K562 (cell line): ENCODE results near the gene ZNF407. TPM values are rescaled to one million over a fixed set of nuclear protein-coding genes. Genes with fewer than 3 reads are reported as not detected.

Experiments used
- ATAC-seq: fragments of 200-7000 bp; cut with Tn5 transposase; 3 replicates; pipeline ENCODE4 v1.9.1; 2020; ENCODE audit warnings: moderate library complexity
- BruUV-seq: library from RNA; stranded (reverse); fragments of 400-500 nt; replicated peaks from 2 replicates; lab custom pipeline; 2021; lab: Mats Ljungman, UMichigan
- CTCF ChIA-PET: fragments of 300-600 bp; formaldehyde crosslinking; extraction: SDS; loops from one replicate; lab custom pipeline; 2021; ENCODE audit warnings: low intra/inter-chr PET ratio; lab: Yijun Ruan, JAX
- POLR2A ChIA-PET: fragments of 300-600, 350-650 bp; sonication (Branson Sonifier 250); formaldehyde crosslinking; extraction: SDS; loops from one replicate; lab custom pipeline; 2021; ENCODE audit warnings: antibody characterized with exemption, inconsistent platforms; lab: Yijun Ruan, JAX
- DNase-seq, 4 experiments: peaks; one replicate each; pipeline versions ENCODE4 v3.0.0 to v3.0.0-alpha.2; 2011 to 2018; ENCODE audit warnings: low spot score in 3 of 4, mixed read lengths in 3 of 4; ENCODE audit errors: extremely low read depth in 1 of 4
- FAIRE-seq: peaks from 2 replicates; lab custom pipeline; 2011; peaks lifted over from hg19 to GRCh38; lab: Jason Lieb, UNC
- H2AFZ ChIP-seq: 2 replicates; pipeline ENCODE4 v1.6.0; 2011; ENCODE audit warnings: low read depth, low read length, control low read depth, inconsistent platforms
- H3K27ac ChIP-seq: fragments of 200-600 bp; 3 replicates; pipeline ENCODE4 v1.8.0; 2011; ENCODE audit warnings: low read depth, mild to moderate bottlenecking, control low read depth, inconsistent platforms, low read length, moderate library complexity, mixed read lengths; ENCODE audit errors: extremely low read depth
- H3K27me3 ChIP-seq, 2 experiments: fragments of 300-600 bp in 1 of 2; 2 replicates in 1 of 2; 3 replicates in 1 of 2; pipeline versions ENCODE4 v1.6.0 to v1.8.0; 2011; ENCODE audit warnings: inconsistent platforms in 2 of 2, low read length in 2 of 2, mild to moderate bottlenecking in 1 of 2, mixed read lengths in 1 of 2, moderate library complexity in 1 of 2; ENCODE audit not compliant: control insufficient read depth in 2 of 2, insufficient read depth in 2 of 2
- H3K36me3 ChIP-seq: fragments of 300-600 bp; 3 replicates; pipeline ENCODE4 v1.8.0; 2011; ENCODE audit warnings: mild to moderate bottlenecking, low read length, inconsistent platforms; ENCODE audit not compliant: control insufficient read depth, insufficient read depth
- H3K4me1 ChIP-seq, 2 experiments: fragments of 200-600 bp in 1 of 2; replicated peaks in 1 of 2; 2 replicates in 1 of 2; 3 replicates in 1 of 2; pipeline versions ENCODE4 v1.5.1 to v1.8.0; 2011; ENCODE audit warnings: inconsistent platforms in 2 of 2, low read length in 2 of 2, mild to moderate bottlenecking in 1 of 2, mixed read lengths in 1 of 2, moderate library complexity in 1 of 2; ENCODE audit not compliant: control insufficient read depth in 2 of 2, insufficient read depth in 2 of 2
- H3K4me2 ChIP-seq: 2 replicates; pipeline ENCODE4 v1.6.1; 2011; ENCODE audit warnings: low read length, control low read depth, inconsistent platforms, mixed read lengths; ENCODE audit not compliant: insufficient read depth
- H3K4me3 ChIP-seq: fragments of 200-600 bp; sonication (generic), shearing (Covaris generic); 2 replicates; pipeline ENCODE4 v1.5.1; 2016; ENCODE audit warnings: control low read depth, inconsistent platforms
- H3K79me2 ChIP-seq: fragments of 200-600 bp; 3 replicates; pipeline ENCODE4 v1.8.0; 2011; ENCODE audit warnings: low read length, inconsistent platforms; ENCODE audit not compliant: control insufficient read depth, insufficient read depth
- H3K9ac ChIP-seq, 2 experiments: 2 replicates each; pipeline versions ENCODE4 v1.6.0 to v1.6.1; 2011; ENCODE audit warnings: low read depth in 2 of 2, low read length in 2 of 2, control low read depth in 1 of 2, inconsistent platforms in 1 of 2, mild to moderate bottlenecking in 1 of 2, mixed read lengths in 1 of 2; ENCODE audit not compliant: insufficient read depth in 1 of 2
- H3K9me1 ChIP-seq: one replicate; pipeline ENCODE4 v1.6.0; 2011; ENCODE audit warnings: inconsistent platforms, mild to moderate bottlenecking, low read length, moderate library complexity; ENCODE audit not compliant: control insufficient read depth, insufficient read depth
- H3K9me3 ChIP-seq: replicated peaks from 2 replicates; pipeline ENCODE4 v1.5.1; 2011; ENCODE audit warnings: low read depth, low read length, inconsistent platforms; ENCODE audit not compliant: control insufficient read depth, insufficient read depth
- H4K20me1 ChIP-seq: replicated peaks from 2 replicates; pipeline ENCODE4 v1.6.1; 2011; ENCODE audit warnings: low read length, inconsistent platforms, mixed read lengths; ENCODE audit not compliant: control insufficient read depth, insufficient read depth
- BRF1 ChIP-seq: IDR thresholded peaks from 3 replicates; pipeline ENCODE4 v1.6.1; 2011; ENCODE audit warnings: borderline replicate concordance, mild to moderate bottlenecking; ENCODE audit not compliant: insufficient read length; ENCODE audit errors: extremely low read depth
- PATZ1 ChIP-seq: fragments of 250-450 bp; sonication (Bioruptor Pico); IDR thresholded peaks from 2 replicates; pipeline ENCODE4 v1.5.0; 2020; ENCODE audit warnings: mild to moderate bottlenecking, borderline replicate concordance
- SMAD4 ChIP-seq: fragments of 250-450 bp; sonication (Bioruptor Pico); conservative IDR thresholded peaks from 2 replicates; pipeline ENCODE4 v1.8.0; 2021; ENCODE audit warnings: inconsistent platforms, mild to moderate bottlenecking, moderate library complexity
- TAL1 ChIP-seq: fragments of 450-650 bp; IDR thresholded peaks from 2 replicates; pipeline ENCODE4 v1.6.1; 2016; ENCODE audit warnings: mild to moderate bottlenecking
- ZNF589 ChIP-seq: fragments of 200-800 bp; sonication (Bioruptor generic); IDR thresholded peaks from 2 replicates; pipeline ENCODE4 v1.6.1; 2016; ENCODE audit warnings: low read depth, missing genetic modification characterization, missing compliant biosample characterization
- WGBS: fragments of 100-300 bp; shearing (Covaris generic); methylation state at CpG from one replicate; pipeline ENCODE4 v1.1.6; 2016; ENCODE audit warnings: low coverage, mixed read lengths; ENCODE audit not compliant: insufficient coverage; ENCODE audit errors: missing lambda C conversion rate; 5-methylcytosine and 5-hydroxymethylcytosine counted together
- in situ Hi-C: fragments of 300-500 bp; cut with MboI; formaldehyde crosslinking; loops from 4 replicates; pipeline ENCODE4 v1.15.0; 2018; ENCODE audit warnings: inconsistent platforms, mixed read lengths
- intact Hi-C: fragments of 100-400 bp; cut with micrococcal nuclease; formaldehyde crosslinking; loops from 2 replicates; pipeline ENCODE4 v1.14.2; 2022
- polyA plus RNA-seq, 8 experiments: library from polyadenylated mRNA; depleted of rRNA in 4 of 8; stranded (reverse) in 5 of 8; unstranded in 3 of 8; fragments of >200 nt; fragmentation: Nextera tagmentation in 2 of 8; fragmentation: Illumina TruSeq in 1 of 8; extraction: Ambion mirVana in 2 of 8; extraction: Trizol in 1 of 8; gene quantifications; 2 replicates each; pipeline versions ENCODE4 v1.2.1 to v1.2.3, GENCODE V29; 2011 to 2014; ENCODE audit warnings: inconsistent platforms in 1 of 8, missing spikeins in 1 of 8
- total RNA-seq, 7 experiments: library from RNA; depleted of rRNA in 6 of 7; stranded (reverse); fragments of >200 nt in 6 of 7; fragmentation: Illumina TruSeq in 2 of 7; extraction: Trizol in 2 of 7; gene quantifications; 2 replicates each; pipeline versions ENCODE4 v1.2.1 to v1.2.3, GENCODE V29; 2011 to 2021; ENCODE audit warnings: low replicate concordance in 1 of 7
- TF ChIP-seq, protein P1 (sequence below), 2 experiments: fragments of 200-800 bp in 1 of 2; sonication (Bioruptor generic) in 1 of 2; sonication (generic) in 1 of 2; formaldehyde crosslinking in 1 of 2; IDR thresholded peaks in 1 of 2; conservative IDR thresholded peaks in 1 of 2; 2 replicates each; pipeline versions ENCODE4 v1.5.0 to v1.6.1; 2016 to 2020; ENCODE audit warnings: missing compliant biosample characterization in 1 of 2, missing genetic modification characterization in 1 of 2, missing genetic modification reagents in 1 of 2
- TF ChIP-seq, protein P2 (sequence below): fragments of 250-450 bp; sonication (Bioruptor Pico); IDR thresholded peaks from 2 replicates; pipeline ENCODE4 v1.5.1; 2021; ENCODE audit warnings: mild to moderate bottlenecking
- TF ChIP-seq, protein P3 (sequence below): sonication (generic); formaldehyde crosslinking; IDR thresholded peaks from 2 replicates; pipeline ENCODE4 v1.8.1; 2023; ENCODE audit warnings: missing genetic modification reagents, mild to moderate bottlenecking, borderline replicate concordance
- TF ChIP-seq, protein P4 (sequence below): sonication (generic); formaldehyde crosslinking; IDR thresholded peaks from 2 replicates; pipeline ENCODE4 v1.8.0; 2023; ENCODE audit warnings: mild to moderate bottlenecking, missing genetic modification reagents

The ZNF407 gene
- total and polyA plus RNA-seq, 9 of the 15 experiments (the other 6 are each of a cell fraction or from before 2014, with no cell fraction given) = 0.21 to 5.4 (median 2.3) TPM

DNA sequence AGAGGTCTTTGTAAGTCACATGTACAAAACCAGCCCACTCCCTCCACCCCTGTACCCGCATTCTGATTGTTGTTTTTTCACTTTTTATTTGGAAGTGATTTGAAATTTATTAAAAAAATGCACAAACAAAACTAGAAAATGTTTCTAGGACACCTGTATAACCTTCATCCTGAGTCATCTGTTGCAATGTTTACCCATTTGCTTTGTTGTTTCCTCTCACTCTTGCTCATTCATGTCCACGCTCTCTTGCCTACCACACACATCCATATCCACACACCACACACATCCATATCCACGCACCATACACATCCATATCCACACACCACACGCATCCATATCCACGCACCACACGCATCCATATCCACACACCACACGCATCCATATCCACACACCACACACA lies 18.8 kb downstream of the ZNF407 start:
- intact Hi-C loops (no loop called here), in situ Hi-C loops (no loop called here)
- H3K4me3 ChIP-seq = no peak overlapping the region
- no peak overlapping the region for H3K4me2 ChIP-seq
- H3K4me1 ChIP-seq = no peaks in the 10 kb centered on the region
- H3K27me3 ChIP-seq = no peaks in the 10 kb centered on the region
- no peak for FAIRE-seq
- BruUV-seq = no TSS peak
- H3K9me3 ChIP-seq = no peaks in the 10 kb centered on the region
- no peaks in the 10 kb centered on the region for H4K20me1 ChIP-seq
- POLR2A ChIA-PET = no interaction called here
- no peak overlapping the region for H3K9ac ChIP-seq
- no peaks in the 10 kb centered on the region; the same call in 2 of the 3 replicates for H3K79me2 ChIP-seq
- no peak overlapping the region for H2AFZ ChIP-seq
- no peak for ATAC-seq
- 25% methylated on average over 5 of the region's 7 CpGs for WGBS
- no peak overlapping the region for H3K27ac ChIP-seq
- H3K9me1 ChIP-seq = peaks cover 2% of the 10 kb centered on the region
- no peak for DNase-seq
- no peaks in the 10 kb centered on the region for H3K36me3 ChIP-seq
- CTCF ChIA-PET = no interaction called here
- TF ChIP-seq BRF1 = no peak
- TF ChIP-seq SMAD4 (CRISPR knock-in tag) = no peak
- TF ChIP-seq, protein P1, sequence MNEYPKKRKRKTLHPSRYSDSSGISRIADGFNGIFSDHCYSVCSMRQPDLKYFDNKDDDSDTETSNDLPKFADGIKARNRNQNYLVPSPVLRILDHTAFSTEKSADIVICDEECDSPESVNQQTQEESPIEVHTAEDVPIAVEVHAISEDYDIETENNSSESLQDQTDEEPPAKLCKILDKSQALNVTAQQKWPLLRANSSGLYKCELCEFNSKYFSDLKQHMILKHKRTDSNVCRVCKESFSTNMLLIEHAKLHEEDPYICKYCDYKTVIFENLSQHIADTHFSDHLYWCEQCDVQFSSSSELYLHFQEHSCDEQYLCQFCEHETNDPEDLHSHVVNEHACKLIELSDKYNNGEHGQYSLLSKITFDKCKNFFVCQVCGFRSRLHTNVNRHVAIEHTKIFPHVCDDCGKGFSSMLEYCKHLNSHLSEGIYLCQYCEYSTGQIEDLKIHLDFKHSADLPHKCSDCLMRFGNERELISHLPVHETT (CRISPR knock-in tag; conservative IDR thresholded peaks at IDR 0.05 in 1 of 2, IDR thresholded peaks at IDR 0.05 in 1 of 2) = no peak
- TF ChIP-seq, protein P2, sequence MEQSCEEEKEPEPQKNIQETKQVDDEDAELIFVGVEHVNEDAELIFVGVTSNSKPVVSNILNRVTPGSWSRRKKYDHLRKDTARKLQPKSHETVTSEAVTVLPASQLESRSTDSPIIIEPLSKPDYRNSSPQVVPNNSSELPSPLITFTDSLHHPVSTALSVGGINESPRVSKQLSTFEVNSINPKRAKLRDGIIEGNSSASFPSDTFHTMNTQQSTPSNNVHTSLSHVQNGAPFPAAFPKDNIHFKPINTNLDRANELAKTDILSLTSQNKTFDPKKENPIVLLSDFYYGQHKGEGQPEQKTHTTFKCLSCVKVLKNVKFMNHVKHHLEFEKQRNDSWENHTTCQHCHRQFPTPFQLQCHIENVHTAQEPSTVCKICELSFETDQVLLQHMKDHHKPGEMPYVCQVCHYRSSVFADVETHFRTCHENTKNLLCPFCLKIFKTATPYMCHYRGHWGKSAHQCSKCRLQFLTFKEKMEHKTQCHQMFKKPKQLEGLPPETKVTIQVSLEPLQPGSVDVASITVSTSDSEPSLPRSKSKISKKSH (CRISPR knock-in tag) = no peak
- TF ChIP-seq, protein P3, sequence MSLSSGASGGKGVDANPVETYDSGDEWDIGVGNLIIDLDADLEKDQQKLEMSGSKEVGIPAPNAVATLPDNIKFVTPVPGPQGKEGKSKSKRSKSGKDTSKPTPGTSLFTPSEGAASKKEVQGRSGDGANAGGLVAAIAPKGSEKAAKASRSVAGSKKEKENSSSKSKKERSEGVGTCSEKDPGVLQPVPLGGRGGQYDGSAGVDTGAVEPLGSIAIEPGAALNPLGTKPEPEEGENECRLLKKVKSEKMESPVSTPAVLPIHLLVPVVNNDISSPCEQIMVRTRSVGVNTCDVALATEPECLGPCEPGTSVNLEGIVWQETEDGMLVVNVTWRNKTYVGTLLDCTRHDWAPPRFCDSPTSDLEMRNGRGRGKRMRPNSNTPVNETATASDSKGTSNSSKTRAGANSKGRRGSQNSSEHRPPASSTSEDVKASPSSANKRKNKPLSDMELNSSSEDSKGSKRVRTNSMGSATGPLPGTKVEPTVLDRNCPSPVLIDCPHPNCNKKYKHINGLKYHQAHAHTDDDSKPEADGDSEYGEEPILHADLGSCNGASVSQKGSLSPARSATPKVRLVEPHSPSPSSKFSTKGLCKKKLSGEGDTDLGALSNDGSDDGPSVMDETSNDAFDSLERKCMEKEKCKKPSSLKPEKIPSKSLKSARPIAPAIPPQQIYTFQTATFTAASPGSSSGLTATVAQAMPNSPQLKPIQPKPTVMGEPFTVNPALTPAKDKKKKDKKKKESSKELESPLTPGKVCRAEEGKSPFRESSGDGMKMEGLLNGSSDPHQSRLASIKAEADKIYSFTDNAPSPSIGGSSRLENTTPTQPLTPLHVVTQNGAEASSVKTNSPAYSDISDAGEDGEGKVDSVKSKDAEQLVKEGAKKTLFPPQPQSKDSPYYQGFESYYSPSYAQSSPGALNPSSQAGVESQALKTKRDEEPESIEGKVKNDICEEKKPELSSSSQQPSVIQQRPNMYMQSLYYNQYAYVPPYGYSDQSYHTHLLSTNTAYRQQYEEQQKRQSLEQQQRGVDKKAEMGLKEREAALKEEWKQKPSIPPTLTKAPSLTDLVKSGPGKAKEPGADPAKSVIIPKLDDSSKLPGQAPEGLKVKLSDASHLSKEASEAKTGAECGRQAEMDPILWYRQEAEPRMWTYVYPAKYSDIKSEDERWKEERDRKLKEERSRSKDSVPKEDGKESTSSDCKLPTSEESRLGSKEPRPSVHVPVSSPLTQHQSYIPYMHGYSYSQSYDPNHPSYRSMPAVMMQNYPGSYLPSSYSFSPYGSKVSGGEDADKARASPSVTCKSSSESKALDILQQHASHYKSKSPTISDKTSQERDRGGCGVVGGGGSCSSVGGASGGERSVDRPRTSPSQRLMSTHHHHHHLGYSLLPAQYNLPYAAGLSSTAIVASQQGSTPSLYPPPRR (CRISPR knock-in tag) = no peak
- TF ChIP-seq TAL1 = no peak
- TF ChIP-seq, protein P4, sequence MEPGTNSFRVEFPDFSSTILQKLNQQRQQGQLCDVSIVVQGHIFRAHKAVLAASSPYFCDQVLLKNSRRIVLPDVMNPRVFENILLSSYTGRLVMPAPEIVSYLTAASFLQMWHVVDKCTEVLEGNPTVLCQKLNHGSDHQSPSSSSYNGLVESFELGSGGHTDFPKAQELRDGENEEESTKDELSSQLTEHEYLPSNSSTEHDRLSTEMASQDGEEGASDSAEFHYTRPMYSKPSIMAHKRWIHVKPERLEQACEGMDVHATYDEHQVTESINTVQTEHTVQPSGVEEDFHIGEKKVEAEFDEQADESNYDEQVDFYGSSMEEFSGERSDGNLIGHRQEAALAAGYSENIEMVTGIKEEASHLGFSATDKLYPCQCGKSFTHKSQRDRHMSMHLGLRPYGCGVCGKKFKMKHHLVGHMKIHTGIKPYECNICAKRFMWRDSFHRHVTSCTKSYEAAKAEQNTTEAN (CRISPR knock-in tag) = no peak
- TF ChIP-seq PATZ1 = no peak
- no peak for TF ChIP-seq ZNF589 (CRISPR knock-in tag)
